GM23248 (cell line): Measurements from ENCODE around the gene MDFIC. TPM values are rescaled to one million over a fixed set of nuclear protein-coding genes. Genes with fewer than 3 reads are reported as not detected.
"Not testable (repeated sequence)": the region's sequence is repeated elsewhere in the genome, so short reads cannot be mapped to it uniquely, and the experiment has no call there.

Experiments
- DNase-seq: peaks from one replicate; pipeline ENCODE4 v3.0.0-alpha.2; 2015
- H2AFZ ChIP-seq: fragments of 200-600 bp; sonication (generic); 2 replicates; pipeline ENCODE4 v1.6.1; 2016; ENCODE audit warnings: antibody characterized with exemption
- H3F3A ChIP-seq: fragments of 200-600 bp; sonication (generic); 2 replicates; pipeline ENCODE4 v1.6.1; 2016; ENCODE audit warnings: mild to moderate bottlenecking, antibody characterized with exemption, mixed run types; ENCODE audit not compliant: insufficient read depth
- H3K27ac ChIP-seq: fragments of 200-600 bp; sonication (generic); 2 replicates; pipeline ENCODE4 v1.5.1; 2016; ENCODE audit warnings: mild to moderate bottlenecking
- H3K27me3 ChIP-seq: fragments of 200-600 bp; sonication (generic); replicated peaks from 2 replicates; pipeline ENCODE4 v1.6.1; 2016; ENCODE audit warnings: mild to moderate bottlenecking; ENCODE audit not compliant: insufficient read depth
- H3K36me3 ChIP-seq: fragments of 200-600 bp; sonication (generic); 2 replicates; pipeline ENCODE4 v1.6.1; 2016; ENCODE audit warnings: low read depth, mild to moderate bottlenecking
- H3K4me1 ChIP-seq: fragments of 200-600 bp; sonication (generic); 2 replicates; pipeline ENCODE4 v1.6.1; 2016; ENCODE audit warnings: mild to moderate bottlenecking; ENCODE audit not compliant: insufficient read depth
- H3K4me2 ChIP-seq: fragments of 200-600 bp; sonication (generic); one replicate; pipeline ENCODE4 v1.6.1; 2016; ENCODE audit warnings: mild to moderate bottlenecking; ENCODE audit not compliant: unreplicated experiment
- H3K4me3 ChIP-seq: fragments of 200-600 bp; sonication (generic); 2 replicates; pipeline ENCODE4 v1.5.1; 2016; ENCODE audit warnings: mild to moderate bottlenecking
- H3K79me2 ChIP-seq: fragments of 200-600 bp; sonication (generic); 2 replicates; pipeline ENCODE4 v1.6.1; 2016; ENCODE audit warnings: mild to moderate bottlenecking; ENCODE audit not compliant: insufficient read depth
- H3K9ac ChIP-seq: fragments of 200-600 bp; sonication (generic); 2 replicates; pipeline ENCODE4 v1.6.1; 2016; ENCODE audit warnings: mild to moderate bottlenecking
- H3K9me2 ChIP-seq: fragments of 200-600 bp; sonication (generic); 2 replicates; pipeline ENCODE4 v1.6.1; 2016; ENCODE audit warnings: mixed run types, mild to moderate bottlenecking, moderate library complexity; ENCODE audit not compliant: insufficient read depth
- H3K9me3 ChIP-seq: fragments of 200-600 bp; sonication (generic); one replicate; pipeline ENCODE4 v1.6.1; 2017; ENCODE audit warnings: low read depth
- H4K20me1 ChIP-seq: fragments of 200-600 bp; sonication (generic); 2 replicates; pipeline ENCODE4 v1.6.0; 2016; ENCODE audit not compliant: insufficient read depth
- EZH2 ChIP-seq: fragments of 200-600 bp; sonication (generic); IDR thresholded peaks from 2 replicates; pipeline ENCODE4 v1.6.1; 2018; ENCODE audit warnings: antibody characterized with exemption, mild to moderate bottlenecking; ENCODE audit not compliant: insufficient read depth, poor library complexity, severe bottlenecking
- EZH2phosphoT487 ChIP-seq: fragments of 200-600 bp; sonication (generic); IDR thresholded peaks from 2 replicates; pipeline ENCODE4 v1.6.1; 2018; ENCODE audit warnings: antibody characterized with exemption, moderate library complexity, mild to moderate bottlenecking, low read depth; ENCODE audit not compliant: insufficient read depth
- WGBS, 2 experiments: methylation state at CpG; one replicate each; pipeline ENCODE4 v1.1.6; 2015 to 2017; ENCODE audit warnings: low lambda C conversion rate in 2 of 2, low coverage in 1 of 2; ENCODE audit errors: missing lambda C conversion rate in 2 of 2; 5-methylcytosine and 5-hydroxymethylcytosine counted together
- in situ Hi-C: fragments of 300-500 bp; cut with MboI; formaldehyde crosslinking; loops from 2 replicates; pipeline ENCODE4 v1.15.0; 2020
- polyA plus RNA-seq: library from polyadenylated mRNA; unstranded; fragments of >200 nt; fragmentation: Nextera tagmentation; extraction: Ambion mirVana; gene quantifications from 2 replicates; pipeline ENCODE4 v1.2.1, GENCODE V29; 2016
- total RNA-seq: library from RNA; depleted of rRNA; stranded (reverse); fragments of >200 nt; shearing (Covaris generic); gene quantifications from 2 replicates; pipeline ENCODE4 v1.2.3, GENCODE V29; 2014

The MDFIC gene
- total and polyA plus RNA-seq, 2 experiments from 2014 or later = 23.0 to 50.3 TPM

- DNase-seq = peak; percentile 67
- H3F3A ChIP-seq = peaks cover 28% of the 10 kb centered on the region
- no peaks in the 10 kb centered on the region for H3K36me3 ChIP-seq
- H3K4me3 ChIP-seq = no peak overlapping the region
- in situ Hi-C loops = no loop called here
- H3K27me3 ChIP-seq = no peaks in the 10 kb centered on the region
- H4K20me1 ChIP-seq = no peaks in the 10 kb centered on the region
- H3K9me2 ChIP-seq = no peaks in the 10 kb centered on the region
- H3K4me2 ChIP-seq = no peak overlapping the region
- H3K4me1 ChIP-seq = peaks cover 23% of the 10 kb centered on the region
- H3K27ac ChIP-seq = 0 out of 2 replicates have a peak overlapping the region, but pooled peaks have one; percentile 3
- no peaks in the 10 kb centered on the region for H3K79me2 ChIP-seq
- 0 out of 2 replicates have a peak overlapping the region, but pooled peaks have one; percentile 18 for H2AFZ ChIP-seq
- no peak for TF ChIP-seq EZH2
- H3K9me3 ChIP-seq = no peaks in the 10 kb centered on the region
- H3K9ac ChIP-seq = no peak overlapping the region
Measured at GRCh38 chr7:114885836-114886235, 36.1 kb upstream of the MDFIC start.

GRCh38 chr7:114886241-114886640 is 35.7 kb upstream of the MDFIC start:
- in situ Hi-C loops = no loop called here
- Histone ChIP-seq H3K4me3 (no peak overlapping the region), H3K79me2 (no peaks in the 10 kb centered on the region), H3K36me3 (no peaks in the 10 kb centered on the region), H3K4me1 (peaks cover 23% of the 10 kb centered on the region), H3K27ac (0 out of 2 replicates have a peak overlapping the region, but pooled peaks have one; percentile 3), H3K9me3 (no peaks in the 10 kb centered on the region), H2AFZ (no peak overlapping the region), H3K9me2 (no peaks in the 10 kb centered on the region), H4K20me1 (no peaks in the 10 kb centered on the region), H3K4me2 (no peak overlapping the region), H3K9ac (no peak overlapping the region), H3K27me3 (no peaks in the 10 kb centered on the region), H3F3A (peaks cover 28% of the 10 kb centered on the region)
- TF ChIP-seq EZH2 (no peak), EZH2phosphoT487 (no peak)
- 93 to 94% methylated on average over 2 of the region's 2 CpGs for WGBS, 2 experiments
- no peak for DNase-seq

- H3K27me3 ChIP-seq, DNase-seq, H3K9me3 ChIP-seq, H3K4me3 ChIP-seq, in situ Hi-C loops, H3K9me2 ChIP-seq, H4K20me1 ChIP-seq, H3K79me2 ChIP-seq, H3K9ac ChIP-seq, H3K36me3 ChIP-seq, H2AFZ ChIP-seq: not testable (repeated sequence)
- WGBS, 2 experiments = 99 to 100% methylated on average over 3 of the region's 3 CpGs
- peak overlapping the region; percentile 3 for H3K4me2 ChIP-seq
- peaks cover 28% of the 10 kb centered on the region for H3F3A ChIP-seq
- peak overlapping the region; percentile 35; the same call in 1 of the 2 replicates for H3K27ac ChIP-seq
- peaks cover 23% of the 10 kb centered on the region for H3K4me1 ChIP-seq
Measured at GRCh38 chr7:114889116-114889515, 32.8 kb upstream of the MDFIC start.

DNA sequence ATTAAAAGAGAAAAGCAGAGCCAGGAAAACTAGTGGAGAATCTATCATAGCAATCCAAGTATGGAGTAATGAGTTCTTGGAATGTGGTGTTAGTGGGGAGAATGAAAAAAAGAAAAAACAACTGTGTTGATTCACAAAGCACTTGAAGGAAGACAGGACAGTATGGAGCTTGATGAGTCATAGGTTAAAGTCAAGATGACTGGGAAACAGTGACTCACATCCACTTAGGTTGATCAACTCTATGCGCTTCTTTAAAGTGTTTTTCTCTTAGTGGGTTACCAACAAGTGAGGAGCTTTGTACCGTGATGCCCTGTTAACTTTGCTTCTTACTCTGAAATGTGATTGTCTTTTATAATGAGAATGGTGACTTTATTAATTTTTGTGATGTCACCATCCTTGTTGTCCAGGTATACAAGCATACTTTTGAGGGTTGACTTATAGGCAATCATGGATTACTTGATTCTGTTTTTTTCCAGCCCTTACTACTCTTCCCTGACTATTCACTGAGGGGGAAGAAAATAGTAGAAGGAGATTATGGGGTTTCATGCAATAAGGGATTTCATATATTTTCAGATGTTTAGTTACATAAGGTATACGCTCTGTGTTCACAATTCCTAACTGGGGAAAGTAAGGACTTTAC is 32.1 kb upstream of the MDFIC start:
- H3K27me3 ChIP-seq = no peaks in the 10 kb centered on the region
- no peaks in the 10 kb centered on the region for H3K36me3 ChIP-seq
- TF ChIP-seq EZH2phosphoT487 (no peak), EZH2 (no peak)
- H3K9ac ChIP-seq = no peak overlapping the region
- H3F3A ChIP-seq = peaks cover 28% of the 10 kb centered on the region
- no peaks in the 10 kb centered on the region for H3K79me2 ChIP-seq
- peak overlapping the region; percentile 20 for H3K4me2 ChIP-seq
- no peaks in the 10 kb centered on the region for H3K9me2 ChIP-seq
- peaks cover 23% of the 10 kb centered on the region for H3K4me1 ChIP-seq
- no peak overlapping the region for H3K4me3 ChIP-seq
- peak overlapping the region; percentile 35 for H3K27ac ChIP-seq
- H4K20me1 ChIP-seq = no peaks in the 10 kb centered on the region
- H3K9me3 ChIP-seq = no peaks in the 10 kb centered on the region
- no peak overlapping the region for H2AFZ ChIP-seq
- DNase-seq = peak; percentile 99
- in situ Hi-C loops = no loop called here
- WGBS, 2 experiments = 33 to 37% methylated on average over 3 of the region's 3 CpGs

GRCh38 chr7:114890561-114890960 is 31.3 kb upstream of the MDFIC start:
- H3K9me3 ChIP-seq = no peaks in the 10 kb centered on the region
- in situ Hi-C loops = no loop called here
- H3K36me3 ChIP-seq = no peaks in the 10 kb centered on the region
- H3K79me2 ChIP-seq = no peaks in the 10 kb centered on the region
- H3K9ac ChIP-seq = no peak overlapping the region
- no peaks in the 10 kb centered on the region for H3K9me2 ChIP-seq
- H3K4me3 ChIP-seq = no peak overlapping the region
- H3K4me1 ChIP-seq = peaks cover 19% of the 10 kb centered on the region
- H3K27me3 ChIP-seq = no peaks in the 10 kb centered on the region
- H3F3A ChIP-seq = peaks cover 20% of the 10 kb centered on the region
- no peak overlapping the region for H3K27ac ChIP-seq
- 98% methylated on average over 4 of the region's 4 CpGs for WGBS, 2 experiments
- no peak overlapping the region for H3K4me2 ChIP-seq
- H2AFZ ChIP-seq = no peak overlapping the region
- no peak for DNase-seq
- TF ChIP-seq EZH2 = no peak
- no peak for TF ChIP-seq EZH2phosphoT487
- H4K20me1 ChIP-seq = no peaks in the 10 kb centered on the region
